ENCODE data around the gene ZNF189. TPM values are rescaled to one million over a fixed set of nuclear protein-coding genes. Genes with fewer than 3 reads are reported as not detected.

ZNF189 gene
- total RNA-seq, 2 experiments from 2014 or later, result 5.0 to 5.3 TPM

GRCh38 chr9:101453776-101454570, 55.3 kb downstream of the ZNF189 start:
- no peak for DNase-seq
- Mint-ChIP-seq H3K27me3 (peaks cover 60% of the 10 kb centered on the region), H3K9me3 (peaks cover 5% of the 10 kb centered on the region), H3K4me3 (no peak overlapping the region), H3K27ac (no peak overlapping the region), H3K4me1 (ENCODE audit: low read depth) (peaks cover 8% of the 10 kb centered on the region), H3K36me3 (ENCODE audit: low read depth) (no peaks in the 10 kb centered on the region)
- ATAC-seq (ENCODE audit: poor library complexity), result no peak
- intact Hi-C loops (cut with DNase I, micrococcal nuclease), result no loop called here
- Histone ChIP-seq H3K4me3 (ENCODE audit: low read length) (no peak overlapping the region), H3K27me3 (ENCODE audit: control insufficient read depth in 1 of 2, insufficient read depth in 2 of 2, low read length in 2 of 2) (peaks cover 6 to 16% of the 10 kb centered on the region in 2 experiments), H3K36me3 (ENCODE audit: insufficient read depth, low read length) (no peaks in the 10 kb centered on the region), H3K4me1 (ENCODE audit: insufficient read depth, low read length) (peaks cover 5% of the 10 kb centered on the region), H3K27ac (ENCODE audit: low read depth in 1 of 2, low read length in 2 of 2) (no peak overlapping the region), H3K9me3 (ENCODE audit: control insufficient read depth in 1 of 2, insufficient read depth in 1 of 2, low read length in 2 of 2) (peaks cover 0 to 10% of the 10 kb centered on the region in 2 experiments)
- CTCF ChIA-PET, result no interaction called here
- POLR2A ChIA-PET, result no interaction called here
- TF ChIP-seq, protein P1, sequence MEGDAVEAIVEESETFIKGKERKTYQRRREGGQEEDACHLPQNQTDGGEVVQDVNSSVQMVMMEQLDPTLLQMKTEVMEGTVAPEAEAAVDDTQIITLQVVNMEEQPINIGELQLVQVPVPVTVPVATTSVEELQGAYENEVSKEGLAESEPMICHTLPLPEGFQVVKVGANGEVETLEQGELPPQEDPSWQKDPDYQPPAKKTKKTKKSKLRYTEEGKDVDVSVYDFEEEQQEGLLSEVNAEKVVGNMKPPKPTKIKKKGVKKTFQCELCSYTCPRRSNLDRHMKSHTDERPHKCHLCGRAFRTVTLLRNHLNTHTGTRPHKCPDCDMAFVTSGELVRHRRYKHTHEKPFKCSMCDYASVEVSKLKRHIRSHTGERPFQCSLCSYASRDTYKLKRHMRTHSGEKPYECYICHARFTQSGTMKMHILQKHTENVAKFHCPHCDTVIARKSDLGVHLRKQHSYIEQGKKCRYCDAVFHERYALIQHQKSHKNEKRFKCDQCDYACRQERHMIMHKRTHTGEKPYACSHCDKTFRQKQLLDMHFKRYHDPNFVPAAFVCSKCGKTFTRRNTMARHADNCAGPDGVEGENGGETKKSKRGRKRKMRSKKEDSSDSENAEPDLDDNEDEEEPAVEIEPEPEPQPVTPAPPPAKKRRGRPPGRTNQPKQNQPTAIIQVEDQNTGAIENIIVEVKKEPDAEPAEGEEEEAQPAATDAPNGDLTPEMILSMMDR (IDR thresholded peaks at IDR 0.05), result no peak

GRCh38 chr9:101455656-101456240, 57.1 kb downstream of the ZNF189 start:
- TF ChIP-seq, protein P1 (IDR thresholded peaks at IDR 0.05), result no peak
- Histone ChIP-seq H3K36me3 (ENCODE audit: insufficient read depth, low read length) (no peaks in the 10 kb centered on the region), H3K27ac (ENCODE audit: low read depth in 1 of 2, low read length in 2 of 2) (no peak overlapping the region), H3K4me1 (ENCODE audit: insufficient read depth, low read length) (no peaks in the 10 kb centered on the region), H3K4me3 (ENCODE audit: low read length) (no peak overlapping the region), H3K27me3 (ENCODE audit: control insufficient read depth in 1 of 2, insufficient read depth in 2 of 2, low read length in 2 of 2) (peaks cover 3 to 5% of the 10 kb centered on the region in 2 experiments), H3K9me3 (ENCODE audit: control insufficient read depth in 1 of 2, insufficient read depth in 1 of 2, low read length in 2 of 2) (peaks cover 0 to 6% of the 10 kb centered on the region in 2 experiments)
- ChIA-PET POLR2A (no interaction called here), CTCF (no interaction called here)
- intact Hi-C loops (cut with DNase I, micrococcal nuclease), result no loop called here
- Mint-ChIP-seq H3K27me3 (peaks cover 53% of the 10 kb centered on the region), H3K9me3 (peaks cover 5% of the 10 kb centered on the region), H3K4me3 (no peak overlapping the region), H3K36me3 (ENCODE audit: low read depth) (no peaks in the 10 kb centered on the region), H3K27ac (no peak overlapping the region), H3K4me1 (ENCODE audit: low read depth) (no peaks in the 10 kb centered on the region)
- no peak for DNase-seq
- ATAC-seq (ENCODE audit: poor library complexity), result no peak

DNA sequence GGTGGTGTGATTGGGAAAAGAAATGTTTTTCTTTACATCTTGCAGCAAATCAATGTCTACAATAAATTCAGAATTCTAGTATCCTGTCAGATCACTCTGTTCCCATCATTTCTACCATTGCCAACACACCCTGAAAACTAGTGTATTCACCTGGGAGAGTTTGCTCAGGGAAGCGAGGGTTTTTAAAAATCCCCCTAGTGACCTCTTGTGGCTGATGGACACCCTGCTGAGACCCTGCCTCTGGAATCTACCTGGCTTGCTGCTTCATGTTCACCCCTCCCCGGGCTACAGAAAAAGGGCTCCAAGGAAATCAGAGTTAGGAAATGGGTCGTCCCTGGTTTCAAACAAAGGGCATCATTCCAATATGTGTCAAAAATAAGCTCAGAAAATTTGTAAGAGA, 58.4 kb downstream of the ZNF189 start:
- intact Hi-C loops (cut with DNase I, micrococcal nuclease), result no loop called here
- Histone ChIP-seq H3K4me3 (ENCODE audit: low read length) (no peak overlapping the region), H3K4me1 (ENCODE audit: insufficient read depth, low read length) (no peaks in the 10 kb centered on the region), H3K27me3 (ENCODE audit: control insufficient read depth in 1 of 2, insufficient read depth in 2 of 2, low read length in 2 of 2) (peaks cover 0 to 3% of the 10 kb centered on the region in 2 experiments), H3K36me3 (ENCODE audit: insufficient read depth, low read length) (no peaks in the 10 kb centered on the region), H3K27ac (ENCODE audit: low read depth in 1 of 2, low read length in 2 of 2) (no peak overlapping the region), H3K9me3 (ENCODE audit: control insufficient read depth in 1 of 2, insufficient read depth in 1 of 2, low read length in 2 of 2) (peaks cover 0 to 6% of the 10 kb centered on the region in 2 experiments)
- no peak overlapping the region for H3K4me3 Mint-ChIP-seq
- no peaks in the 10 kb centered on the region for H3K36me3 Mint-ChIP-seq (ENCODE audit: low read depth)
- POLR2A ChIA-PET, result no interaction called here
- H3K27me3 Mint-ChIP-seq, result peaks cover 47% of the 10 kb centered on the region
- no peak overlapping the region for H3K27ac Mint-ChIP-seq
- no peaks in the 10 kb centered on the region for H3K4me1 Mint-ChIP-seq (ENCODE audit: low read depth)
- TF ChIP-seq, protein P1 (IDR thresholded peaks at IDR 0.05), result no peak
- CTCF ChIA-PET, result no interaction called here
- H3K9me3 Mint-ChIP-seq, result peaks cover 4% of the 10 kb centered on the region
- DNase-seq (no peak), ATAC-seq (ENCODE audit: poor library complexity) (no peak)
